Stomach (tissue), 4 donors: Measurements from ENCODE around the gene ADGRF4.

Experiments
- CTCF ChIP-seq, 7 experiments: fragments of 450-650 bp in 4 of 7; fragments of 200-600 bp in 3 of 7; sonication (generic) in 3 of 7; IDR thresholded peaks; one replicate each; pipeline ENCODE4 v1.5.1; 2016 to 2019; ENCODE audit warnings: antibody characterized with exemption in 7 of 7, control low read depth in 2 of 7, mild to moderate bottlenecking in 1 of 7
- POLR2A ChIP-seq, 4 donors: fragments of 450-650 bp; IDR thresholded peaks; one replicate each; pipeline ENCODE4 v1.6.1; 2016; ENCODE audit warnings: antibody characterized with exemption in 4 of 4, control low read depth in 2 of 4, mild to moderate bottlenecking in 1 of 4, moderate library complexity in 1 of 4

- TF ChIP-seq POLR2A (IDR thresholded peaks at IDR 0.05) (no peak), CTCF (IDR thresholded peaks at IDR 0.05) (no peak)
Measured at GRCh38 chr6:47729019-47729418, 30.6 kb downstream of the ADGRF4 start.
